ENCODE results near the gene ANKUB1. TPM values are rescaled to one million over a fixed set of nuclear protein-coding genes. Genes with fewer than 3 reads are reported as not detected.

ANKUB1 gene
- total and polyA plus RNA-seq, 4 donors = 0.19 TPM; not detected in 3

- TF ChIP-seq, protein P1, sequence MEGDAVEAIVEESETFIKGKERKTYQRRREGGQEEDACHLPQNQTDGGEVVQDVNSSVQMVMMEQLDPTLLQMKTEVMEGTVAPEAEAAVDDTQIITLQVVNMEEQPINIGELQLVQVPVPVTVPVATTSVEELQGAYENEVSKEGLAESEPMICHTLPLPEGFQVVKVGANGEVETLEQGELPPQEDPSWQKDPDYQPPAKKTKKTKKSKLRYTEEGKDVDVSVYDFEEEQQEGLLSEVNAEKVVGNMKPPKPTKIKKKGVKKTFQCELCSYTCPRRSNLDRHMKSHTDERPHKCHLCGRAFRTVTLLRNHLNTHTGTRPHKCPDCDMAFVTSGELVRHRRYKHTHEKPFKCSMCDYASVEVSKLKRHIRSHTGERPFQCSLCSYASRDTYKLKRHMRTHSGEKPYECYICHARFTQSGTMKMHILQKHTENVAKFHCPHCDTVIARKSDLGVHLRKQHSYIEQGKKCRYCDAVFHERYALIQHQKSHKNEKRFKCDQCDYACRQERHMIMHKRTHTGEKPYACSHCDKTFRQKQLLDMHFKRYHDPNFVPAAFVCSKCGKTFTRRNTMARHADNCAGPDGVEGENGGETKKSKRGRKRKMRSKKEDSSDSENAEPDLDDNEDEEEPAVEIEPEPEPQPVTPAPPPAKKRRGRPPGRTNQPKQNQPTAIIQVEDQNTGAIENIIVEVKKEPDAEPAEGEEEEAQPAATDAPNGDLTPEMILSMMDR (IDR thresholded peaks at IDR 0.05; ENCODE audit: low read depth, low read length, missing input control) = no peak
Measured at GRCh38 chr3:149784064-149784704, 8.2 kb downstream of the ANKUB1 start (continued).

GRCh38 chr3:149783576-149783975 lies 8.8 kb downstream of the ANKUB1 start:
- Histone ChIP-seq H3K27ac (ENCODE audit: low read depth in 1 of 2, low read length in 2 of 2) (no peak overlapping the region), H3K9me3 (ENCODE audit: control insufficient read depth in 4 of 4, low read length in 3 of 4) (no peaks in the 10 kb centered on the region), H3K4me1 (ENCODE audit: control insufficient read depth in 4 of 4, insufficient read depth in 4 of 4, low read length in 3 of 4) (no peaks in the 10 kb centered on the region), H3K27me3 (ENCODE audit: control insufficient read depth in 4 of 4, insufficient read depth in 4 of 4, low read length in 3 of 4) (no peaks in the 10 kb centered on the region), H3K4me3 (ENCODE audit: low read depth in 1 of 3, low read length in 3 of 3) (no peak overlapping the region), H3K36me3 (ENCODE audit: control insufficient read depth in 4 of 4, insufficient read depth in 3 of 4, low read depth in 1 of 4, low read length in 3 of 4) (no peaks in the 10 kb centered on the region), H3K9ac (ENCODE audit: low read depth in 1 of 2, low read length in 2 of 2) (no peak overlapping the region)
- DNase-seq (ENCODE audit: low spot score) = no peak
- TF ChIP-seq NR2F2 (IDR thresholded peaks at IDR 0.05) (no peak), JUND (IDR thresholded peaks at IDR 0.05) (no peak)

DNA sequence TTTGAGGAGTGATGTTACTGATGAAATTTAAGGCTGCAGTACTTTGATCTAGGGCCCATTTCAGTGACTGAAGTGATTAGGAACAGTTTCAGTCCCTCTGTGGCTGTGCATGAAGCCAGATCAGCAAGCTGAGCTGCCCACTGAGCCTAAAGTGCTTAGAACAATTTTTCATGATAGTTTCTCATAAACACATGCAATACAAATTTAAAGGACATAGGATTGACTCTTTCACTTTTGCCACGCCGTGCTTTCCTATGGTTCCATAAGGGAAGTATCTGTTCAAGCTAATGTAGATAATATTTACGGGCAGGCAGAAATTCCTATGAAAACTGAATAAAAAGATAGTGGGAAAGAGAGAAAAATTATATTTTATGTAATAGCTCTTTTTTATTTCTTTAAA lies 10.6 kb downstream of the ANKUB1 start:
- Histone ChIP-seq H3K9ac (ENCODE audit: low read depth in 1 of 2, low read length in 2 of 2) (no peak overlapping the region), H3K4me3 (ENCODE audit: low read depth in 1 of 3, low read length in 3 of 3) (no peak overlapping the region), H3K4me1 (ENCODE audit: control insufficient read depth in 4 of 4, insufficient read depth in 4 of 4, low read length in 3 of 4) (no peaks in the 10 kb centered on the region), H3K27me3 (ENCODE audit: control insufficient read depth in 4 of 4, insufficient read depth in 4 of 4, low read length in 3 of 4) (no peaks in the 10 kb centered on the region), H3K36me3 (ENCODE audit: control insufficient read depth in 4 of 4, insufficient read depth in 3 of 4, low read depth in 1 of 4, low read length in 3 of 4) (no peaks in the 10 kb centered on the region), H3K9me3 (ENCODE audit: control insufficient read depth in 4 of 4, low read length in 3 of 4) (no peaks in the 10 kb centered on the region), H3K27ac (ENCODE audit: low read depth in 1 of 2, low read length in 2 of 2) (no peak overlapping the region)
- DNase-seq (ENCODE audit: low spot score) = no peak
- no peak for TF ChIP-seq NR2F2 (IDR thresholded peaks at IDR 0.05)
- WGBS = 92% methylated on average over 3 of the region's 3 CpGs

- Histone ChIP-seq H3K27ac (ENCODE audit: low read depth in 1 of 2, low read length in 2 of 2) (no peak overlapping the region), H3K27me3 (ENCODE audit: control insufficient read depth in 4 of 4, insufficient read depth in 4 of 4, low read length in 3 of 4) (no peaks in the 10 kb centered on the region), H3K4me3 (ENCODE audit: low read depth in 1 of 3, low read length in 3 of 3) (no peak overlapping the region), H3K4me1 (ENCODE audit: control insufficient read depth in 4 of 4, insufficient read depth in 4 of 4, low read length in 3 of 4) (no peaks in the 10 kb centered on the region), H3K36me3 (ENCODE audit: control insufficient read depth in 4 of 4, insufficient read depth in 3 of 4, low read depth in 1 of 4, low read length in 3 of 4) (no peaks in the 10 kb centered on the region), H3K9ac (ENCODE audit: low read depth in 1 of 2, low read length in 2 of 2) (no peak overlapping the region), H3K9me3 (ENCODE audit: control insufficient read depth in 4 of 4, low read length in 3 of 4) (no peaks in the 10 kb centered on the region)
- TF ChIP-seq, protein P2, sequence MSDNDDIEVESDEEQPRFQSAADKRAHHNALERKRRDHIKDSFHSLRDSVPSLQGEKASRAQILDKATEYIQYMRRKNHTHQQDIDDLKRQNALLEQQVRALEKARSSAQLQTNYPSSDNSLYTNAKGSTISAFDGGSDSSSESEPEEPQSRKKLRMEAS (IDR thresholded peaks at IDR 0.05) = no peak
- TF ChIP-seq SP1 (IDR thresholded peaks at IDR 0.05) = no peak
- TF ChIP-seq REST (IDR thresholded peaks at IDR 0.05) = no peak
- TF ChIP-seq, protein P3, sequence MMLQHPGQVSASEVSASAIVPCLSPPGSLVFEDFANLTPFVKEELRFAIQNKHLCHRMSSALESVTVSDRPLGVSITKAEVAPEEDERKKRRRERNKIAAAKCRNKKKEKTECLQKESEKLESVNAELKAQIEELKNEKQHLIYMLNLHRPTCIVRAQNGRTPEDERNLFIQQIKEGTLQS (IDR thresholded peaks at IDR 0.05) = no peak
- TF ChIP-seq YY1 (IDR thresholded peaks at IDR 0.05) = no peak
- TF ChIP-seq, protein P4, sequence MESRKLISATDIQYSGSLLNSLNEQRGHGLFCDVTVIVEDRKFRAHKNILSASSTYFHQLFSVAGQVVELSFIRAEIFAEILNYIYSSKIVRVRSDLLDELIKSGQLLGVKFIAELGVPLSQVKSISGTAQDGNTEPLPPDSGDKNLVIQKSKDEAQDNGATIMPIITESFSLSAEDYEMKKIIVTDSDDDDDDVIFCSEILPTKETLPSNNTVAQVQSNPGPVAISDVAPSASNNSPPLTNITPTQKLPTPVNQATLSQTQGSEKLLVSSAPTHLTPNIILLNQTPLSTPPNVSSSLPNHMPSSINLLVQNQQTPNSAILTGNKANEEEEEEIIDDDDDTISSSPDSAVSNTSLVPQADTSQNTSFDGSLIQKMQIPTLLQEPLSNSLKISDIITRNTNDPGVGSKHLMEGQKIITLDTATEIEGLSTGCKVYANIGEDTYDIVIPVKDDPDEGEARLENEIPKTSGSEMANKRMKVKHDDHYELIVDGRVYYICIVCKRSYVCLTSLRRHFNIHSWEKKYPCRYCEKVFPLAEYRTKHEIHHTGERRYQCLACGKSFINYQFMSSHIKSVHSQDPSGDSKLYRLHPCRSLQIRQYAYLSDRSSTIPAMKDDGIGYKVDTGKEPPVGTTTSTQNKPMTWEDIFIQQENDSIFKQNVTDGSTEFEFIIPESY (IDR thresholded peaks at IDR 0.05) = no peak
- TF ChIP-seq GABPA (IDR thresholded peaks at IDR 0.05 in 1 of 2, conservative IDR thresholded peaks at IDR 0.05 in 1 of 2) = no peak
- TF ChIP-seq RAD21 (IDR thresholded peaks at IDR 0.05) = no peak
- TF ChIP-seq NR2F2 (IDR thresholded peaks at IDR 0.05) = no peak
- TF ChIP-seq RXRA (IDR thresholded peaks at IDR 0.05) = no peak
- TF ChIP-seq HNF4A (conservative IDR thresholded peaks at IDR 0.05) = no peak
- no peak for TF ChIP-seq FOXA1 (IDR thresholded peaks at IDR 0.05)
- TF ChIP-seq EGR1 (IDR thresholded peaks at IDR 0.05; ENCODE audit: low read depth in 2 of 2) = no peak
- WGBS = 78% methylated on average over 4 of the region's 4 CpGs
- no peak for DNase-seq (ENCODE audit: low spot score)
Measured at GRCh38 chr3:149781211-149781610, 11.1 kb downstream of the ANKUB1 start.

Data from liver (tissue), 9 donors.